Mammary epithelial cell (primary cell): ENCODE results near the gene RNF166.

Experiments used
- CTCF ChIP-seq, 2 donors: IDR thresholded peaks in 1 of 2; conservative IDR thresholded peaks in 1 of 2; 2 replicates each; pipeline ENCODE4 v1.5.1; 2011 to 2012; ENCODE audit warnings: inconsistent platforms in 2 of 2, low read length in 2 of 2, mild to moderate bottlenecking in 2 of 2, control low read depth in 1 of 2, low read depth in 1 of 2; ENCODE audit not compliant: insufficient read depth in 1 of 2; ENCODE audit errors: extremely low read depth in 1 of 2
- EZH2 ChIP-seq: IDR thresholded peaks from 2 replicates; pipeline ENCODE4 v1.6.1; 2012; ENCODE audit warnings: low read length, inconsistent platforms, borderline replicate concordance

DNA sequence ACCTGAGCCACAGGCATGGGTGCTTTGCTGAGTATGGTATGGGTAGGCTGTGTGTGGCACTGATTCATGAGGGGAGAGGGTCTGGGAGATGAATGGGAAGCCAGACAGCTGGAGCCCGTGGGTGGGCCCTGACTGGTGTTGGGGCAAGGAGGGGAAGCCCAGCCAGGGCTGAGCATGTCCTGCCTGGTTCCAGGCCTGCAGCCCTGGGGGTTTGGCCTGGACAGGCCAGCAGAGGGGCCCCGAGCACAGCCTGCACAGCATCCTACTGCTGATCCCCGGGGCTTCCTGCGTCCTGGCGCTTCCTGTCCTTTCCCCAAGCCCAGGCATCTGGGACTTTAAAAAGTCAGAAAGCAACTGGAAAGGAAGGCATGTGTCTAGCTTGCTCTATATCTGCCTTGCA, 38.7 kb downstream of the RNF166 start:
- TF ChIP-seq CTCF (conservative IDR thresholded peaks at IDR 0.05 in 1 of 2, IDR thresholded peaks at IDR 0.05 in 1 of 2; ENCODE audit: extremely low read depth in 1 of 2, insufficient read depth in 1 of 2, low read depth in 1 of 2, low read length in 2 of 2) (no peak), EZH2 (no peak)
